IMR-90 (cell line): ENCODE results near the gene FANCL. TPM values are rescaled to one million over a fixed set of nuclear protein-coding genes. Genes with fewer than 3 reads are reported as not detected.

ENCODE experiments used
- ATAC-seq: fragments of 200-7000 bp; cut with Tn5 transposase; 2 replicates; pipeline ENCODE4 v1.9.1; 2020; ENCODE audit warnings: low read depth, mild to moderate bottlenecking, moderate library complexity
- BruUV-seq: library from RNA; stranded (reverse); fragments of 400-500 nt; replicated peaks from 2 replicates; lab custom pipeline; 2021; lab: Mats Ljungman, UMichigan
- CTCF ChIA-PET: fragments of 300-600 bp; formaldehyde crosslinking; extraction: SDS; loops from one replicate; lab custom pipeline; 2021; ENCODE audit warnings: antibody characterized with exemption; lab: Yijun Ruan, JAX
- POLR2A ChIA-PET: fragments of 300-600 bp; sonication (Branson Sonifier 250); formaldehyde crosslinking; loops from one replicate; lab custom pipeline; 2022; ENCODE audit warnings: antibody characterized with exemption; ENCODE audit not compliant: unreplicated experiment; lab: Charles Lee
- DNase-seq: peaks from one replicate; pipeline ENCODE4 v3.0.0; 2013
- H2AFZ ChIP-seq: replicated peaks from 2 replicates; pipeline ENCODE3; 2013; ENCODE audit warnings: low read length, mild to moderate bottlenecking; ENCODE audit not compliant: poor library complexity
- H2AK5ac ChIP-seq: 2 replicates; pipeline ENCODE4 v1.6.1; 2013; ENCODE audit warnings: low read depth, low read length, inconsistent platforms
- H2AK9ac ChIP-seq: replicated peaks from 2 replicates; pipeline ENCODE3; 2013; ENCODE audit warnings: mild to moderate bottlenecking, low read depth, low read length, moderate library complexity; ENCODE audit not compliant: poor library complexity
- H2BK120ac ChIP-seq: 2 replicates; pipeline ENCODE4 v1.6.1; 2013; ENCODE audit warnings: low read depth, low read length, inconsistent platforms
- H2BK15ac ChIP-seq: 3 replicates; pipeline ENCODE4 v1.6.1; 2013; ENCODE audit warnings: low read depth, low read length, inconsistent platforms
- H2BK20ac ChIP-seq: 2 replicates; pipeline ENCODE4 v1.6.1; 2013; ENCODE audit warnings: low read depth, mild to moderate bottlenecking, inconsistent platforms, low read length, moderate library complexity
- H2BK5ac ChIP-seq: 2 replicates; pipeline ENCODE4 v1.6.1; 2013; ENCODE audit warnings: mild to moderate bottlenecking, low read depth, low read length, inconsistent platforms; ENCODE audit not compliant: poor library complexity, severe bottlenecking
- H3K14ac ChIP-seq: replicated peaks from 2 replicates; pipeline ENCODE4 v1.6.1; 2013; ENCODE audit warnings: low read depth, low read length, inconsistent platforms
- H3K18ac ChIP-seq: 2 replicates; pipeline ENCODE4 v1.6.1; 2013; ENCODE audit warnings: low read depth, low read length, control low read depth
- H3K23ac ChIP-seq: 2 replicates; pipeline ENCODE4 v1.6.1; 2013; ENCODE audit warnings: low read depth, low read length, inconsistent platforms
- H3K27ac ChIP-seq: 2 replicates; pipeline ENCODE4 v1.5.1; 2013; ENCODE audit warnings: mild to moderate bottlenecking, control low read depth, low read length; ENCODE audit not compliant: insufficient read depth
- H3K27me3 ChIP-seq: 2 replicates; pipeline ENCODE4 v1.6.1; 2013; ENCODE audit warnings: low read length; ENCODE audit not compliant: control insufficient read depth, insufficient read depth
- H3K36me3 ChIP-seq: 2 replicates; pipeline ENCODE4 v1.6.1; 2013; ENCODE audit warnings: low read length, mixed read lengths; ENCODE audit not compliant: control insufficient read depth, insufficient read depth
- H3K4ac ChIP-seq: 2 replicates; pipeline ENCODE4 v1.6.1; 2013; ENCODE audit warnings: low read depth, low read length, inconsistent platforms
- H3K4me1 ChIP-seq: 2 replicates; pipeline ENCODE4 v1.6.1; 2013; ENCODE audit warnings: low read length, mixed read lengths; ENCODE audit not compliant: control insufficient read depth, insufficient read depth
- H3K4me2 ChIP-seq: 2 replicates; pipeline ENCODE4 v1.6.1; 2013; ENCODE audit warnings: low read depth, mild to moderate bottlenecking, control low read depth, low read length, moderate library complexity
- H3K4me3 ChIP-seq: 2 replicates; pipeline ENCODE4 v1.5.1; 2013; ENCODE audit warnings: low read depth, mild to moderate bottlenecking, control low read depth, low read length, moderate library complexity; ENCODE audit not compliant: insufficient read depth
- H3K56ac ChIP-seq: 2 replicates; pipeline ENCODE4 v1.6.1; 2013; ENCODE audit warnings: low read length, inconsistent platforms; ENCODE audit not compliant: insufficient read depth; ENCODE audit errors: extremely low read depth
- H3K79me1 ChIP-seq, 2 experiments: 2 replicates each; pipeline ENCODE4 v1.6.1; 2013; ENCODE audit warnings: low read length in 2 of 2, inconsistent platforms in 1 of 2, low read depth in 1 of 2
- H3K9ac ChIP-seq: 2 replicates; pipeline ENCODE4 v1.6.1; 2013; ENCODE audit warnings: low read depth, low read length, control low read depth
- H3K9me1 ChIP-seq: 2 replicates; pipeline ENCODE4 v1.6.1; 2013; ENCODE audit warnings: low read length, inconsistent platforms; ENCODE audit not compliant: insufficient read depth
- H3K9me3 ChIP-seq: 2 replicates; pipeline ENCODE4 v1.6.1; 2013; ENCODE audit warnings: low read length; ENCODE audit not compliant: control insufficient read depth, insufficient read depth
- H4K20me1 ChIP-seq: 2 replicates; pipeline ENCODE4 v1.6.1; 2013; ENCODE audit warnings: low read length, inconsistent platforms; ENCODE audit not compliant: insufficient read depth
- H4K5ac ChIP-seq: 2 replicates; pipeline ENCODE4 v1.6.1; 2013; ENCODE audit warnings: mild to moderate bottlenecking, low read depth, low read length, control low read depth
- H4K8ac ChIP-seq, 2 experiments: 2 replicates each; pipeline ENCODE4 v1.6.1; 2013; ENCODE audit warnings: low read depth in 2 of 2, low read length in 2 of 2, control low read depth in 1 of 2, inconsistent platforms in 1 of 2
- H4K91ac ChIP-seq: 2 replicates; pipeline ENCODE4 v1.6.1; 2013; ENCODE audit warnings: low read depth, low read length, inconsistent platforms; ENCODE audit not compliant: insufficient read depth
- BHLHE40 ChIP-seq: fragments of 150-350 bp; IDR thresholded peaks from 2 replicates; pipeline ENCODE4 v1.6.1; 2016; ENCODE audit warnings: mild to moderate bottlenecking, low read depth, low read length
- CEBPB ChIP-seq: IDR thresholded peaks from 2 replicates; pipeline ENCODE4 v1.6.1; 2012; ENCODE audit warnings: low read depth, low read length, improper control_type of control experiment
- CHD1 ChIP-seq: IDR thresholded peaks from 2 replicates; pipeline ENCODE4 v1.6.1; 2012; ENCODE audit warnings: low read depth, low read length, improper control_type of control experiment
- CTCF ChIP-seq: conservative IDR thresholded peaks from 2 replicates; pipeline ENCODE4 v1.5.1; 2012; ENCODE audit warnings: mild to moderate bottlenecking, low read depth, low read length, improper control_type of control experiment
- ELK1 ChIP-seq: fragments of 150-350 bp; IDR thresholded peaks from 2 replicates; pipeline ENCODE4 v1.6.1; 2016; ENCODE audit warnings: low read depth, mild to moderate bottlenecking, low read length, moderate library complexity, borderline replicate concordance
- FOS ChIP-seq: fragments of 150-350 bp; IDR thresholded peaks from 2 replicates; pipeline ENCODE4 v1.6.1; 2016; ENCODE audit warnings: low read depth, low read length
- MAFK ChIP-seq: IDR thresholded peaks from 2 replicates; pipeline ENCODE4 v1.6.1; 2012; ENCODE audit warnings: low read depth, low read length, improper control_type of control experiment
- MAZ ChIP-seq: IDR thresholded peaks from 2 replicates; pipeline ENCODE4 v1.6.1; 2012; ENCODE audit warnings: low read depth, mild to moderate bottlenecking, low read length, improper control_type of control experiment, moderate library complexity, borderline replicate concordance
- MXI1 ChIP-seq: IDR thresholded peaks from 2 replicates; pipeline ENCODE4 v1.6.1; 2012; ENCODE audit warnings: low read depth, mild to moderate bottlenecking, low read length, moderate library complexity, borderline replicate concordance
- NFE2L2 ChIP-seq: fragments of 150-350 bp; IDR thresholded peaks from 2 replicates; pipeline ENCODE4 v1.6.1; 2016; ENCODE audit warnings: low read depth, mild to moderate bottlenecking, low read length
- POLR2A ChIP-seq: IDR thresholded peaks from 2 replicates; pipeline ENCODE4 v1.6.1; 2012; ENCODE audit warnings: mild to moderate bottlenecking, low read depth, low read length
- RAD21 ChIP-seq: IDR thresholded peaks from 2 replicates; pipeline ENCODE4 v1.6.1; 2012; ENCODE audit warnings: low read length, improper control_type of control experiment
- RCOR1 ChIP-seq: IDR thresholded peaks from 2 replicates; pipeline ENCODE4 v1.6.1; 2012; ENCODE audit warnings: mild to moderate bottlenecking, low read length, improper control_type of control experiment; ENCODE audit not compliant: insufficient replicate concordance
- RFX5 ChIP-seq: IDR thresholded peaks from 2 replicates; pipeline ENCODE4 v1.8.0; 2012; ENCODE audit warnings: low read depth, mild to moderate bottlenecking, low read length, moderate library complexity
- SMC3 ChIP-seq: fragments of 150-350 bp; IDR thresholded peaks from 2 replicates; pipeline ENCODE4 v1.6.1; 2016; ENCODE audit warnings: low read depth, mild to moderate bottlenecking, antibody characterized with exemption, low read length, moderate library complexity
- USF2 ChIP-seq: fragments of 150-350 bp; IDR thresholded peaks from 2 replicates; pipeline ENCODE4 v1.6.1; 2017; ENCODE audit warnings: mild to moderate bottlenecking, antibody characterized with exemption, low read length, low read depth
- WGBS, 2 experiments: methylation state at CpG; one replicate each; pipeline versions ENCODE4 v1.1.5 to v1.1.7; 2013; ENCODE audit warnings: missing lambda C conversion rate in 2 of 2; ENCODE audit not compliant: insufficient read length in 1 of 2; ENCODE audit errors: extremely low coverage in 2 of 2; 5-methylcytosine and 5-hydroxymethylcytosine counted together
- dilution Hi-C: fragments of 300-500 bp; cut with HindIII; formaldehyde crosslinking; loops from one replicate; pipeline ENCODE4 v1.14.3; 2018; ENCODE audit warnings: low sequenced_read_pairs; ENCODE audit not compliant: unreplicated experiment
- in situ Hi-C: fragments of 300-500 bp; cut with MboI; formaldehyde crosslinking; loops from 3 replicates; pipeline ENCODE4 v1.14.3; 2019; ENCODE audit warnings: low sequenced_read_pairs, inconsistent platforms, mixed read lengths
- intact Hi-C: fragments of 100-400 bp; cut with micrococcal nuclease; formaldehyde crosslinking; loops from 2 replicates; pipeline ENCODE4 v1.10.0; 2022
- polyA plus RNA-seq, 3 experiments: library from polyadenylated mRNA; depleted of rRNA; stranded (reverse); fragments of >200 nt; gene quantifications; 2 replicates each; pipeline ENCODE4 v1.2.3, GENCODE V29; 2012; ENCODE audit warnings: low replicate concordance in 1 of 3
- total RNA-seq: library from RNA; depleted of rRNA; stranded (reverse); fragments of >200 nt; gene quantifications from 2 replicates; pipeline ENCODE4 v1.2.3, GENCODE V29; 2012

The FANCL gene
- total and polyA plus RNA-seq, 2 of the 4 experiments (the other 2 are of a cell fraction): 9.0 to 12.7 TPM

- dilution Hi-C loops (no loop called here), in situ Hi-C loops (no loop called here), intact Hi-C loops (no loop called here)
- Histone ChIP-seq H3K4me2 (0 out of 2 replicates have a peak overlapping the region, but pooled peaks have one; percentile 27), H2AFZ (no peak overlapping the region), H3K56ac (no peak overlapping the region), H3K36me3 (no peaks in the 10 kb centered on the region), H3K4ac (no peak overlapping the region), H3K23ac (no peak overlapping the region), H4K8ac (no peak overlapping the region), H3K14ac (no peak overlapping the region), H4K5ac (no peak overlapping the region), H3K4me1 (no peaks in the 10 kb centered on the region), H4K20me1 (no peaks in the 10 kb centered on the region), H3K9ac (no peak overlapping the region), H2BK15ac (no peak overlapping the region), H3K18ac (no peak overlapping the region), H3K27ac (no peak overlapping the region), H3K9me3 (no peaks in the 10 kb centered on the region), H3K9me1 (no peaks in the 10 kb centered on the region), H2AK5ac (no peak overlapping the region), H3K79me1 (no peaks in the 10 kb centered on the region), H4K91ac (no peak overlapping the region), H2BK5ac (no peak overlapping the region), H2BK20ac (no peak overlapping the region), H3K27me3 (no peaks in the 10 kb centered on the region), H2BK120ac (no peak overlapping the region), H3K4me3 (no peak overlapping the region), H2AK9ac (no peak overlapping the region)
- BruUV-seq: no TSS peak
- no peak for TF ChIP-seq USF2
- TF ChIP-seq CTCF: no peak
- no peak for TF ChIP-seq BHLHE40
- no peak for TF ChIP-seq MXI1
- TF ChIP-seq NFE2L2: no peak
- TF ChIP-seq POLR2A: no peak
- no peak for TF ChIP-seq MAZ
- TF ChIP-seq FOS: no peak
- TF ChIP-seq RFX5: no peak
- TF ChIP-seq MAFK: no peak
- no peak for TF ChIP-seq CHD1
- no peak for TF ChIP-seq ELK1
- no peak for TF ChIP-seq RCOR1
- TF ChIP-seq SMC3: no peak
- no peak for TF ChIP-seq CEBPB
- TF ChIP-seq RAD21: no peak
- ChIA-PET CTCF (no interaction called here), POLR2A (no interaction called here)
- DNase-seq: peak; percentile 33
- WGBS, 2 experiments: 40% methylated on average over 1 of the region's 6 CpGs; no CpG with 5 or more reads in 1 of the 2 experiments
- ATAC-seq: no peak
Observed at GRCh38 chr2:58204195-58204959, 36.7 kb downstream of the FANCL start.
